CD1c-positive myeloid dendritic cell (primary cell): ENCODE results near the gene ZNF790.
"Not testable (repeated sequence)": the region's sequence is repeated elsewhere in the genome, so short reads cannot be mapped to it uniquely, and the experiment has no call there.

Experiments
- DNase-seq: peaks from one replicate; pipeline ENCODE4 v3.0.0-alpha.2; 2016; ENCODE audit errors: extremely low spot score

ZNF790 gene

GRCh38 chr19:36837906-36838783 is at the start of gene ZNF790:
ZNF790 (minus strand) TSS chr19:36838387; CDS start chr19:36825619, 12,768 bp downstream.
- DNase-seq, result peak; percentile 84

- DNase-seq, result no peak
These were observed 39.1 kb upstream of the ZNF790 start for GRCh38 chr19:36876993-36877938.

DNA sequence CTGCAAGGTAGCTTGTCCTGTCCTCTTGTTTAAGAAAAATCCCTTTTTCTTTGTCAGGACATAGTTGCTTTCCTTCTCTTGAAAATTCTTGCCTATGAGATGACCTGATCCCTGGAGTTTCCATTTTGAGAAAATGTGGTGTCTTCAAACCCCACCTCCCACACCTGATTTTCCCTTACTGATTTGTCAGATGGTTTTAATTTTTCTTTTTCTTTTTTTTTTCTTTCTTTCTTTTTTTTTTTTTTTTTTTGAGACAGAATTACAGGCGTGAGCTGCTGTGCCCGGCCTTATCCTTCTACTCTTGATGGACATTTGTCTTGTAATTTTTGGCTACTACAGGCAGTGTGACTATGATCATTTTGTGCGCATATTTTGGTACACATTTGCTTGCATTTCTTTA is 13.7 kb upstream of the ZNF790 start:
- no peak for DNase-seq

DNA sequence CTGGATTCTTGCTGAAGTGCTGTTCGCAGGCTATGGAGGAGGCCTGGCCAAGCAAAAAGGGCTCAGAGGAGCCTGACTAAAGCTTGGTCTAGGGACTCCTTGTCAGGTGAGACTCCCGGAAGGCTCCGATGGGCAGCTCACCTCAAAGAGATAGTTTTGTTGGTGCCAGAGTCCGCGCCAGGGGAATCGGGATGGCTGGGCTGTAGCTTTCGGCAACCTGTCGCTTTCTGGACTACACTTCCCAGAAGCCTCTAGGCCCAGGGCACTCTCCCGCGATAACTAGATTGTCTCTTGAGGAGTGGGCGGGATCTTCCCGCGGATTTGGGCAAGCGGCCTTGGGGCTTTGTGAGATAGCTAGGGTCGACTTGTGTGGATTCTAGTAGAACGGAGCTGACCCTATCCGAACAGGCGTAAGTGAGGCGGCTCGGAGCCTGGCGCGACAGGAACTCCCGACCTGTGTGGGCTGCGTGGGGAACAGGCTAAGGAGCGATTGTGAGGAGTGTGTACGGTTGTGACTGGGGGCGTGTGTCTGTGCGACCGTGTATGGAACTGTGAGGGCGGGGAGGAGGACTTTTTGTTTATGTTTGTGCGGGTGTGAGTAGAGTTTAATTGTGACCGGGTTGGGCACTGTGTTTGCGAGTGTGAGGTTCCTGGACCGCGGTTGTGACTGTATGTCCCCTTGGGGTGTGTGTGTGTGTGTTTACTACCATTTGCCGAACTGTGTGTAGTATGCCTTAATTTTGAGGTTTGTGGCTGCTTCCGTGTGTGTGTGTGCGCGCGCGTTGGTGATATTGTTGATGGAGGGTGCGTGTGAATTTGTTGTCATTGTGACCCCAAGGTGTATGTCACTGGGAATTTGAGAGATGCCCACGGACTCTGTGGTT is 12.6 kb upstream of the ZNF790 start, which contains the start of gene ZNF345:
TSS of gene ZNF345 (plus strand) at position 318 of the 884 bp plus-strand sequence. CDS start 25,955 bp downstream, outside the sequence.
- DNase-seq, result peak; percentile 96

- peak; percentile 94 for DNase-seq
These were observed 11.7 kb upstream of the ZNF790 start for GRCh38 chr19:36849701-36850558.

DNA sequence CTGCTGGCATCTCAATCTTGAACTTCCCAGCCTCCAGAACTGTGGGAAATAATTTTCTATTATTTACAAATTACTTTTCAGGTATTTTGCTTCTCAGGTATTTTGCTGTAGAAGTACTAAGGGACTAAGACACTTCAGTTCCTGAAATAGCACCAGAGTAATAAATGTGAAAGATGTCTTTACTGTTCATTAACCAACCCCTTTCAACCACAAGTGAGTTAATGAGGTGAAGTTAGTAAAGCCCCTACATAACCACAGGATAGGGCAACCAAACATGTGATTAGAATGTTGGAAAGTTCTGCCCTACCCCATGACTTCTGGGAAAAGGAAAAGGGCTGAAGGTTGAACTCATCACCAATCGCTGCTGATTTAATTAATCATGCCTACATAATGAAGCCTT is 9.8 kb upstream of the ZNF790 start:
- no peak for DNase-seq

DNA sequence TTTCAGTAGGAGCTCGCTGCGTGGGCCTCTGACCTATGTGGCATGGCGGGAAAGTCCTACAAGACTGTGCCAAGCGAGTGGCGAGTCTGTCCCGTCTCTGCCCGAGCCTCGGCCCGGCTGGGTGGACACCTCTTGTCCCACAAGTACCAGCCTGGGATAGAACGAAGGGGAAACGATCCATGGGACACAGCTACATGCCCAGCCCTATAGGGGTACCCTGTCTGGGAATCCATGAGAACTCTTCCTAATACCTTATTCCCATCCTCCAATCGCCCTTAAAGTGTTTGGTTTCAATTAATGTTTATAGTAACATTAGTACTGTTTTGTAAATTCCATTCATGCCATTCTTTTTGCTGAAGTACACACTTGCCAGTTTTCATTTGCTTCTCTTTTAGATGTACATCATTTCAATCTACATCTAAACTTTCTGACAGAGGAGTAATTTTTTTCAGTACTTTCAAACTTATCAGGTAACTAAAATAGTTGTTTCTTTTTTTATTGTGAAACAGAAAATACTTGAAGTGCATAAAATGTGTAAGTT is 667 bp upstream of the ZNF790 start:
- no peak for DNase-seq

GRCh38 chr19:36837176-36837905 is 846 bp downstream of the ZNF790 start:
- DNase-seq, result no peak

- no peak for DNase-seq
These were observed 4.8 kb downstream of the ZNF790 start for GRCh38 chr19:36833430-36833829.

- no peak for DNase-seq
These were observed 16.4 kb downstream of the ZNF790 start for GRCh38 chr19:36821758-36822157.

DNA sequence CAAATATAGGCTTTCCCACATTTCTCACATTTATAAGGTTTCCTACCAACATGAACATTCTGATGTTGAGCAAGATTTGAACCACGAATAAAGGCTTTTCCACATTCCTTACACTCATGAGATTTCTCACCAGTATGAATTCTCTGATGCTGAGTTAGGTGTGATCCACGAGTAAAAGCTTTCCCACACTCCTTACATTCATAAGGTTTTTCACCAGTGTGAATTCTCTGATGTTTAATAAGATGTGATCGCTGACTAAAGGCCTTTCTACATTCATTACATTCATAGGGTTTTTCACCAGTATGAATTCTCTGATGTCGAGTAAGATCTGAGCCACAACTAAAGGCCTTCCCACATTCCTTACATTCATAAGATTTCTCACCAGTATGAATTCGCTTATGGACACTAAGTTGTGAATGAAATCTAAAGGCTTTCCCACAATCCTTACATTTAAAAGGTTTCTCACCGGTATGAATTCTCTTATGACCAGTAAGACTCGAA is 19.0 kb downstream of the ZNF790 start:
- no peak for DNase-seq

- DNase-seq, result no peak
These were observed 31.2 kb downstream of the ZNF790 start for GRCh38 chr19:36807029-36807428.

GRCh38 chr19:36805364-36805763 is 32.8 kb downstream of the ZNF790 start:
- no peak for DNase-seq

GRCh38 chr19:36797786-36798108 is 40.4 kb downstream of the ZNF790 start:
- DNase-seq, result no peak

- no peak for DNase-seq
These were observed 41.5 kb downstream of the ZNF790 start for GRCh38 chr19:36796714-36796992.

DNA sequence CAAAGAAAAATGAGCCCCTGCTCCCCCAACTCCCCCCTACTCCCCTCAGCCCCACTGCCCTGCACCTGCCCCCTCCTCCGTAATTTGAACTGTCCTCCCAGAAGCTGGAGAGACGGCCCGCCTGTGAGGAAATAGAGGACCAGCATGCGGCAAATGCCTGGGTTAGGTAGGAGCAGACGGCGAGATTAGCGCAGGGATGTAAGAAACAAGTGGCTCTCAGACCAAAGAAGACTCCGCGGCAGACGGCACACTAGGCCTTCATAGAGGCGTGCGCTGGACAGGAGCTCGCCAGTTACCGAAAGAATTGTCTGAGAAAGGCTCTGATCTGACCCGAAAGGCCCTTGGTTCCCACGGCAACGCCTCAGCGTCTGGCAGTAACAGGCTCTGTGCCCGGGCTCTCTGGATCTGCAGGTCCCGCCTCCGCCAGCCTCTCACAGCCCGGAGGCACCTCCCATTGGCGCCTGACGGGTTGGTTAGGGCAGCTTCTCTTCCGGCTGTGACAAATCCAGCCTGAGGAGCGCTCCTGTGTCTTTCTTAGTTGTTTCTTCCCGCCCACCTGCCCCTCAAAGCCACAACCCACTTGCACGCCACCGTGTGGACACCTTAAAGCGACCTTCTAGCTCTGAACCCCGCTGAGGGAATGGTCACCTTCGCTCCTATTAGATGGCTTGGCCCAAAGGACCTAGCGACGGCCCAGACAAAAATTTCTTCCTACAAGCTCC is 46.6 kb downstream of the ZNF790 start:
- not testable (repeated sequence) for DNase-seq

DNA sequence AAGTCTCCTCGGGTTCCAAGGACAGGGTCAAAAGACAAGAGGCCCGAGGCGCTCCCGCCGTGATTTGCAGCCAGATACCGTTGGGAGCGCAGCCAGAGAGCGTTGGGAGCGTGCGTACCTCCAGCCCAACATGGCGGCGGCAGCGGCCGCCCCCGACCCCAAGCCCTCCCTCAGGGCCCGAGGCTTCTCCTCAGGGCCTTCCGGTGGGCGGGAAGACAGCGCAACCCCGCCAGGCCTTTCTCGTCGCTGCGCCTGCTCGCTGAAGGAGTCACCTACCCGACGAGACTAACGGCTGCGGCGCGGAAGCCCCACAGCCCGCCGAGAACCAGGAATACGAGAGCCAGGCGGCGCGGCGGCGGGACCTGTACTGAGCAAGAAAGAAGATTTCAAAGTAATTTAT is 62.4 kb downstream of the ZNF790 start:
- DNase-seq, result no peak

DNA sequence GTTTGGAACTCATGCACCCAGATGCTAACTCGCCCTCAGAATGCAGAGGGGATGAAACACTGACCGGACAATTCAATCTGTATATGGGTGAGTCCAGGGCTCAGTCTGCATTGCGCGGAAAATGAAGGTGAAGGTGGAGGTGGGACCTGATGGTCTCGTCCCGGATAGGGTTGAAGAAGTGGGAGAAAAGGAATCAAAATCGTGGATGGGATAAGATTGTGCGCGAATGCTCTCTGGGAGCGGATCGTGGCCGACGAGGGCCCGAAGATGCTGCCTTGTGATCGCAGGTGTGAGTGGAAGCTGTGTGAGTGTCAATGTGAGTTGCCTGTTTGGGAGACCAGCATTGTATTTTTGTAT is 65.0 kb downstream of the ZNF790 start:
- no peak for DNase-seq
